Keratinocyte (primary cell): ENCODE data around the gene CIB1. TPM values are rescaled to one million over a fixed set of nuclear protein-coding genes. Genes with fewer than 3 reads are reported as not detected.
"Not testable (repeated sequence)": the region's sequence is repeated elsewhere in the genome, so short reads cannot be mapped to it uniquely, and the experiment has no call there.

ENCODE experiments used
- DNase-seq: peaks from one replicate; pipeline ENCODE4 v3.0.0-alpha.2; 2011; ENCODE audit warnings: low read depth, missing footprints, low spot score
- FAIRE-seq: peaks from 2 replicates; lab custom pipeline; 2011; peaks lifted over from hg19 to GRCh38; lab: Jason Lieb, UNC
- H2AFZ ChIP-seq: 2 replicates; pipeline ENCODE4 v1.6.0; 2012; ENCODE audit warnings: low read length, control low read depth, inconsistent platforms; ENCODE audit not compliant: control insufficient read depth
- H3K27ac ChIP-seq: 2 replicates; pipeline ENCODE4 v1.5.1; 2011; ENCODE audit warnings: low read length; ENCODE audit not compliant: control insufficient read depth, insufficient read depth
- H3K27me3 ChIP-seq: 3 replicates; pipeline ENCODE4 v1.6.0; 2011; ENCODE audit warnings: low read length; ENCODE audit not compliant: control insufficient read depth, insufficient read depth; ENCODE audit errors: extremely low read depth
- H3K36me3 ChIP-seq, 2 experiments: 2 replicates in 1 of 2; 3 replicates in 1 of 2; pipeline ENCODE4 v1.5.1; 2011; ENCODE audit warnings: low read length in 2 of 2, mild to moderate bottlenecking in 1 of 2; ENCODE audit not compliant: control insufficient read depth in 2 of 2, insufficient read depth in 2 of 2; ENCODE audit errors: extremely low read depth in 1 of 2
- H3K4me1 ChIP-seq: 3 replicates; pipeline ENCODE4 v1.5.1; 2011; ENCODE audit warnings: low read length; ENCODE audit not compliant: control insufficient read depth, insufficient read depth; ENCODE audit errors: extremely low read depth
- H3K4me2 ChIP-seq: 3 replicates; pipeline ENCODE4 v1.6.0; 2011; ENCODE audit warnings: low read depth, low read length; ENCODE audit not compliant: control insufficient read depth, insufficient read depth; ENCODE audit errors: extremely low read depth
- H3K4me3 ChIP-seq, 3 experiments: fragments of 200-600 bp in 1 of 3; sonication (generic) in 1 of 3; 2 replicates in 2 of 3; 3 replicates in 1 of 3; pipeline ENCODE4 v1.5.1; 2011 to 2016; ENCODE audit warnings: low read length in 3 of 3, mild to moderate bottlenecking in 3 of 3, control low read depth in 2 of 3, inconsistent platforms in 1 of 3, low read depth in 1 of 3, mixed read lengths in 1 of 3, mixed run types in 1 of 3, moderate library complexity in 1 of 3; ENCODE audit not compliant: control insufficient read depth in 2 of 3, insufficient read depth in 2 of 3; ENCODE audit errors: extremely low read depth in 1 of 3
- H3K79me2 ChIP-seq: 2 replicates; pipeline ENCODE4 v1.6.0; 2012; ENCODE audit warnings: low read length; ENCODE audit not compliant: control insufficient read depth, insufficient read depth
- H3K9ac ChIP-seq: 3 replicates; pipeline ENCODE4 v1.6.0; 2011; ENCODE audit warnings: low read length; ENCODE audit not compliant: control insufficient read depth, insufficient read depth; ENCODE audit errors: extremely low read depth
- H3K9me1 ChIP-seq: 3 replicates; pipeline ENCODE4 v1.6.0; 2011; ENCODE audit warnings: low read length; ENCODE audit not compliant: control insufficient read depth, insufficient read depth; ENCODE audit errors: extremely low read depth
- H3K9me3 ChIP-seq: 2 replicates; pipeline ENCODE4 v1.5.1; 2012; ENCODE audit warnings: low read depth, low read length; ENCODE audit not compliant: control insufficient read depth
- H4K20me1 ChIP-seq: 3 replicates; pipeline ENCODE4 v1.6.0; 2011; ENCODE audit warnings: low read length; ENCODE audit not compliant: control insufficient read depth, insufficient read depth; ENCODE audit errors: extremely low read depth
- EZH2 ChIP-seq: IDR thresholded peaks from one replicate; pipeline ENCODE4 v1.6.1; 2012; ENCODE audit warnings: inconsistent platforms, mild to moderate bottlenecking, low read length, moderate library complexity
- dilution Hi-C: fragments of 300-500 bp; cut with MboI; formaldehyde crosslinking; loops from one replicate; pipeline ENCODE4 v1.7.0; 2020; ENCODE audit warnings: low sequenced_read_pairs; ENCODE audit not compliant: extremely low pct_ligation_motif_present
- polyA plus RNA-seq, 5 experiments: library from polyadenylated mRNA; depleted of rRNA in 3 of 5; stranded (reverse) in 3 of 5; stranded (forward) in 1 of 5; unstranded in 1 of 5; fragments of >200 nt; gene quantifications; 1 replicate in 1 of 5; 2 replicates in 3 of 5; 3 replicates in 1 of 5; pipeline versions ENCODE4 v1.2.1 to v1.2.3, GENCODE V29; 2011 to 2012; ENCODE audit warnings: missing spikeins in 2 of 5, low read depth in 1 of 5, low replicate concordance in 1 of 5
- TF ChIP-seq, protein P1 (sequence below), 3 experiments: IDR thresholded peaks in 1 of 3; conservative IDR thresholded peaks in 1 of 3; optimal IDR thresholded peaks in 1 of 3; 2 replicates in 2 of 3; 3 replicates in 1 of 3; pipeline versions ENCODE3 to v1.5.1; 2011; ENCODE audit warnings: low read length in 3 of 3, mild to moderate bottlenecking in 3 of 3, moderate library complexity in 2 of 3, control low read depth in 1 of 3, inconsistent platforms in 1 of 3; ENCODE audit not compliant: insufficient read depth in 2 of 3; ENCODE audit errors: extremely low read depth in 1 of 3

The CIB1 gene
- polyA plus RNA-seq, 1 donor (not counting 4 experiments of a cell fraction or from before 2014, with no cell fraction given): 70.9 TPM

DNA sequence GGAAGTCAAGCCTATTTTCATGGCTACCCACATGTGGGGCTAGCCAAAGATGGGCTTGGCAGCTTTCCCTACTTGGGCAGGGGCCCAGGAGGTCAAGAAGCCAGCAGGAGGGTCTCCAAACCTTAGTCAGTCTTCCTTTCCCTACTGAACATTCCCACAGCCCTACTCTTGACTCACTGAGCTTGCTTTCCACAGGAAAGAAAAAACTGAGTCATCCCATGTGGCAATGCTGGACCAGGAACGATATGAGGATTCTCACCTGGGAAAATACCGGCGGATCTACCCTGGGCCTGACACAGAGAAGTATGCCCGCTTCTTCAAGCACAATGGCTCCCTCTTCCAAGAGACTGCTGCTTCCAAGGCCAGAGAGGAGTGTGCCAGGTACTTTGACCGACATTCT, 28.1 kb upstream of the CIB1 start:
- H3K27me3 ChIP-seq: no peaks in the 10 kb centered on the region
- H3K9me1 ChIP-seq: no peaks in the 10 kb centered on the region
- no peak overlapping the region for H3K4me3 ChIP-seq
- H3K27ac ChIP-seq: peak overlapping the region; percentile 73
- dilution Hi-C loops: no loop called here
- peaks cover 11% of the 10 kb centered on the region for H3K79me2 ChIP-seq
- no peaks in the 10 kb centered on the region for H3K9me3 ChIP-seq
- H2AFZ ChIP-seq: peak overlapping the region; percentile 97
- DNase-seq (no peak), FAIRE-seq (peak; percentile 87)
- peak overlapping the region; percentile 73 for H3K4me2 ChIP-seq
- H3K9ac ChIP-seq: peak overlapping the region; percentile 56
- H3K4me1 ChIP-seq: peaks cover 31% of the 10 kb centered on the region
- no peaks in the 10 kb centered on the region for H4K20me1 ChIP-seq
- TF ChIP-seq, protein P1, sequence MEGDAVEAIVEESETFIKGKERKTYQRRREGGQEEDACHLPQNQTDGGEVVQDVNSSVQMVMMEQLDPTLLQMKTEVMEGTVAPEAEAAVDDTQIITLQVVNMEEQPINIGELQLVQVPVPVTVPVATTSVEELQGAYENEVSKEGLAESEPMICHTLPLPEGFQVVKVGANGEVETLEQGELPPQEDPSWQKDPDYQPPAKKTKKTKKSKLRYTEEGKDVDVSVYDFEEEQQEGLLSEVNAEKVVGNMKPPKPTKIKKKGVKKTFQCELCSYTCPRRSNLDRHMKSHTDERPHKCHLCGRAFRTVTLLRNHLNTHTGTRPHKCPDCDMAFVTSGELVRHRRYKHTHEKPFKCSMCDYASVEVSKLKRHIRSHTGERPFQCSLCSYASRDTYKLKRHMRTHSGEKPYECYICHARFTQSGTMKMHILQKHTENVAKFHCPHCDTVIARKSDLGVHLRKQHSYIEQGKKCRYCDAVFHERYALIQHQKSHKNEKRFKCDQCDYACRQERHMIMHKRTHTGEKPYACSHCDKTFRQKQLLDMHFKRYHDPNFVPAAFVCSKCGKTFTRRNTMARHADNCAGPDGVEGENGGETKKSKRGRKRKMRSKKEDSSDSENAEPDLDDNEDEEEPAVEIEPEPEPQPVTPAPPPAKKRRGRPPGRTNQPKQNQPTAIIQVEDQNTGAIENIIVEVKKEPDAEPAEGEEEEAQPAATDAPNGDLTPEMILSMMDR (optimal IDR thresholded peaks at IDR 0.05 in 1 of 3, IDR thresholded peaks at IDR 0.05 in 1 of 3, conservative IDR thresholded peaks at IDR 0.05 in 1 of 3; ENCODE audit: extremely low read depth in 1 of 3, insufficient read depth in 2 of 3, low read length in 3 of 3): no peak
- peaks cover 0 to 3% of the 10 kb centered on the region in 2 experiments for H3K36me3 ChIP-seq

DNA sequence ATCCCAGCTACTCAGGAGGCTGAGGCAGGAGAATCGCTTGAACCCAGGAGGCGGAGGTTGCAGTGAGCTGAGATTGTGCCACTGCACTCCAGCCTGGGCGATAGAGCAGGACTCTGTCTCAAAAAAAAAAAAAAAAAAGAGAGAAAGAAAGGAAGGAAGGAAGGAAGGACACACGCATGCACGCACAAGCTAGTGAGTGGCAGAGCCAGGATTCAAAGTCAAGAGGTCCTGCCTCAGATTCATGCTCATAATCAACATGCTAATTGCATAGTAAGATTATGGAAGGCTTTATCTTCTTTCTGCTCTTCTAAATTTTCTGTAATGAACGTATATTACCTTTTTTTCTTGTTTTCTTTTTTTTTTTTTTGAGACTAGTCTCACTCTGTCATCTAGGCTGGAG, 27.0 kb upstream of the CIB1 start:
- H3K9me3 ChIP-seq, H3K27me3 ChIP-seq, H3K4me2 ChIP-seq, H4K20me1 ChIP-seq, H3K36me3 ChIP-seq, DNase-seq, H3K79me2 ChIP-seq, dilution Hi-C loops, H3K9me1 ChIP-seq, H3K27ac ChIP-seq, H3K4me3 ChIP-seq, FAIRE-seq, H3K9ac ChIP-seq, H2AFZ ChIP-seq: not testable (repeated sequence)
- H3K4me1 ChIP-seq: peaks cover 26% of the 10 kb centered on the region

DNA sequence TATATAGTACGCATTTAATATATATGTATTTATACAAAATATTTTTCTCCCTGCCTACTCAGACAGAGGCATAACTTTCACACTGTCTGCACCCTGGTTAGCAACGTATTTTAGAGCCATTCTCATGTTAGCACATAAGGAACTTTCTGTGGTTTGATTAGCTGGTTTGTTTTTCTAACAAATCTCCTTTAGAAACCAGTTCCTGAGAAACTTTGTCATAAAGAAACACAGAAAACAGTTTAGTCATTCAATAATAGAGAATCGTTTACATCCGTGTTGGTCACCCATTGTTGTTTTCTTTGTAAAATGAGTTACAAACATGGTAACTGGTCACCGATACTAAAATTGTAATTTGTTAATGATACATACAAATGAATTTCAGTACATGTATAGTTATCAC, 25.8 kb upstream of the CIB1 start:
- H3K9me1 ChIP-seq: no peaks in the 10 kb centered on the region
- H3K27me3 ChIP-seq: peaks cover 3% of the 10 kb centered on the region
- H3K9me3 ChIP-seq: no peaks in the 10 kb centered on the region
- H2AFZ ChIP-seq: no peak overlapping the region
- H3K9ac ChIP-seq: no peak overlapping the region
- TF ChIP-seq, protein P1 (optimal IDR thresholded peaks at IDR 0.05 in 1 of 3, IDR thresholded peaks at IDR 0.05 in 1 of 3, conservative IDR thresholded peaks at IDR 0.05 in 1 of 3; ENCODE audit: extremely low read depth in 1 of 3, insufficient read depth in 2 of 3, low read length in 3 of 3): no peak
- no peak for TF ChIP-seq EZH2
- no peak for DNase-seq
- H4K20me1 ChIP-seq: no peaks in the 10 kb centered on the region
- dilution Hi-C loops: no loop called here
- no peak overlapping the region for H3K4me3 ChIP-seq
- no peaks in the 10 kb centered on the region for H3K79me2 ChIP-seq
- H3K4me1 ChIP-seq: peaks cover 20% of the 10 kb centered on the region
- H3K36me3 ChIP-seq: no peaks in the 10 kb centered on the region
- no peak overlapping the region for H3K4me2 ChIP-seq
- FAIRE-seq: no peak
- H3K27ac ChIP-seq: no peak overlapping the region
